IMR-90 (cell line): ENCODE results near the gene OR4E2. TPM values are rescaled to one million over a fixed set of nuclear protein-coding genes. Genes with fewer than 3 reads are reported as not detected.

Experiments
- ATAC-seq: fragments of 200-7000 bp; cut with Tn5 transposase; 2 replicates; pipeline ENCODE4 v1.9.1; 2020; ENCODE audit warnings: low read depth, mild to moderate bottlenecking, moderate library complexity
- BruUV-seq: library from RNA; stranded (reverse); fragments of 400-500 nt; replicated peaks from 2 replicates; lab custom pipeline; 2021; lab: Mats Ljungman, UMichigan
- CTCF ChIA-PET: fragments of 300-600 bp; formaldehyde crosslinking; extraction: SDS; loops from one replicate; lab custom pipeline; 2021; ENCODE audit warnings: antibody characterized with exemption; lab: Yijun Ruan, JAX
- POLR2A ChIA-PET: fragments of 300-600 bp; sonication (Branson Sonifier 250); formaldehyde crosslinking; loops from one replicate; lab custom pipeline; 2022; ENCODE audit warnings: antibody characterized with exemption; ENCODE audit not compliant: unreplicated experiment; lab: Charles Lee
- DNase-seq: peaks from one replicate; pipeline ENCODE4 v3.0.0; 2013
- H2AFZ ChIP-seq: replicated peaks from 2 replicates; pipeline ENCODE3; 2013; ENCODE audit warnings: low read length, mild to moderate bottlenecking; ENCODE audit not compliant: poor library complexity
- H2AK5ac ChIP-seq: 2 replicates; pipeline ENCODE4 v1.6.1; 2013; ENCODE audit warnings: low read depth, low read length, inconsistent platforms
- H2AK9ac ChIP-seq: replicated peaks from 2 replicates; pipeline ENCODE3; 2013; ENCODE audit warnings: mild to moderate bottlenecking, low read depth, low read length, moderate library complexity; ENCODE audit not compliant: poor library complexity
- H2BK120ac ChIP-seq: 2 replicates; pipeline ENCODE4 v1.6.1; 2013; ENCODE audit warnings: low read depth, low read length, inconsistent platforms
- H2BK15ac ChIP-seq: 3 replicates; pipeline ENCODE4 v1.6.1; 2013; ENCODE audit warnings: low read depth, low read length, inconsistent platforms
- H2BK20ac ChIP-seq: 2 replicates; pipeline ENCODE4 v1.6.1; 2013; ENCODE audit warnings: low read depth, mild to moderate bottlenecking, inconsistent platforms, low read length, moderate library complexity
- H2BK5ac ChIP-seq: 2 replicates; pipeline ENCODE4 v1.6.1; 2013; ENCODE audit warnings: mild to moderate bottlenecking, low read depth, low read length, inconsistent platforms; ENCODE audit not compliant: poor library complexity, severe bottlenecking
- H3K14ac ChIP-seq: replicated peaks from 2 replicates; pipeline ENCODE4 v1.6.1; 2013; ENCODE audit warnings: low read depth, low read length, inconsistent platforms
- H3K18ac ChIP-seq: 2 replicates; pipeline ENCODE4 v1.6.1; 2013; ENCODE audit warnings: low read depth, low read length, control low read depth
- H3K23ac ChIP-seq: 2 replicates; pipeline ENCODE4 v1.6.1; 2013; ENCODE audit warnings: low read depth, low read length, inconsistent platforms
- H3K27ac ChIP-seq: 2 replicates; pipeline ENCODE4 v1.5.1; 2013; ENCODE audit warnings: mild to moderate bottlenecking, control low read depth, low read length; ENCODE audit not compliant: insufficient read depth
- H3K27me3 ChIP-seq: 2 replicates; pipeline ENCODE4 v1.6.1; 2013; ENCODE audit warnings: low read length; ENCODE audit not compliant: control insufficient read depth, insufficient read depth
- H3K36me3 ChIP-seq: 2 replicates; pipeline ENCODE4 v1.6.1; 2013; ENCODE audit warnings: low read length, mixed read lengths; ENCODE audit not compliant: control insufficient read depth, insufficient read depth
- H3K4ac ChIP-seq: 2 replicates; pipeline ENCODE4 v1.6.1; 2013; ENCODE audit warnings: low read depth, low read length, inconsistent platforms
- H3K4me1 ChIP-seq: 2 replicates; pipeline ENCODE4 v1.6.1; 2013; ENCODE audit warnings: low read length, mixed read lengths; ENCODE audit not compliant: control insufficient read depth, insufficient read depth
- H3K4me2 ChIP-seq: 2 replicates; pipeline ENCODE4 v1.6.1; 2013; ENCODE audit warnings: low read depth, mild to moderate bottlenecking, control low read depth, low read length, moderate library complexity
- H3K4me3 ChIP-seq: 2 replicates; pipeline ENCODE4 v1.5.1; 2013; ENCODE audit warnings: low read depth, mild to moderate bottlenecking, control low read depth, low read length, moderate library complexity; ENCODE audit not compliant: insufficient read depth
- H3K56ac ChIP-seq: 2 replicates; pipeline ENCODE4 v1.6.1; 2013; ENCODE audit warnings: low read length, inconsistent platforms; ENCODE audit not compliant: insufficient read depth; ENCODE audit errors: extremely low read depth
- H3K79me1 ChIP-seq, 2 experiments: 2 replicates each; pipeline ENCODE4 v1.6.1; 2013; ENCODE audit warnings: low read length in 2 of 2, inconsistent platforms in 1 of 2, low read depth in 1 of 2
- H3K9ac ChIP-seq: 2 replicates; pipeline ENCODE4 v1.6.1; 2013; ENCODE audit warnings: low read depth, low read length, control low read depth
- H3K9me1 ChIP-seq: 2 replicates; pipeline ENCODE4 v1.6.1; 2013; ENCODE audit warnings: low read length, inconsistent platforms; ENCODE audit not compliant: insufficient read depth
- H3K9me3 ChIP-seq: 2 replicates; pipeline ENCODE4 v1.6.1; 2013; ENCODE audit warnings: low read length; ENCODE audit not compliant: control insufficient read depth, insufficient read depth
- H4K20me1 ChIP-seq: 2 replicates; pipeline ENCODE4 v1.6.1; 2013; ENCODE audit warnings: low read length, inconsistent platforms; ENCODE audit not compliant: insufficient read depth
- H4K5ac ChIP-seq: 2 replicates; pipeline ENCODE4 v1.6.1; 2013; ENCODE audit warnings: mild to moderate bottlenecking, low read depth, low read length, control low read depth
- H4K8ac ChIP-seq, 2 experiments: 2 replicates each; pipeline ENCODE4 v1.6.1; 2013; ENCODE audit warnings: low read depth in 2 of 2, low read length in 2 of 2, control low read depth in 1 of 2, inconsistent platforms in 1 of 2
- H4K91ac ChIP-seq: 2 replicates; pipeline ENCODE4 v1.6.1; 2013; ENCODE audit warnings: low read depth, low read length, inconsistent platforms; ENCODE audit not compliant: insufficient read depth
- NFE2L2 ChIP-seq: fragments of 150-350 bp; IDR thresholded peaks from 2 replicates; pipeline ENCODE4 v1.6.1; 2016; ENCODE audit warnings: low read depth, mild to moderate bottlenecking, low read length
- WGBS, 2 experiments: methylation state at CpG; one replicate each; pipeline versions ENCODE4 v1.1.5 to v1.1.7; 2013; ENCODE audit warnings: missing lambda C conversion rate in 2 of 2; ENCODE audit not compliant: insufficient read length in 1 of 2; ENCODE audit errors: extremely low coverage in 2 of 2; 5-methylcytosine and 5-hydroxymethylcytosine counted together
- dilution Hi-C: fragments of 300-500 bp; cut with HindIII; formaldehyde crosslinking; loops from one replicate; pipeline ENCODE4 v1.14.3; 2018; ENCODE audit warnings: low sequenced_read_pairs; ENCODE audit not compliant: unreplicated experiment
- in situ Hi-C: fragments of 300-500 bp; cut with MboI; formaldehyde crosslinking; loops from 3 replicates; pipeline ENCODE4 v1.14.3; 2019; ENCODE audit warnings: low sequenced_read_pairs, inconsistent platforms, mixed read lengths
- intact Hi-C: fragments of 100-400 bp; cut with micrococcal nuclease; formaldehyde crosslinking; loops from 2 replicates; pipeline ENCODE4 v1.10.0; 2022
- polyA plus RNA-seq, 3 experiments: library from polyadenylated mRNA; depleted of rRNA; stranded (reverse); fragments of >200 nt; gene quantifications; 2 replicates each; pipeline ENCODE4 v1.2.3, GENCODE V29; 2012; ENCODE audit warnings: low replicate concordance in 1 of 3
- total RNA-seq: library from RNA; depleted of rRNA; stranded (reverse); fragments of >200 nt; gene quantifications from 2 replicates; pipeline ENCODE4 v1.2.3, GENCODE V29; 2012

The OR4E2 gene
- total and polyA plus RNA-seq, 2 of the 4 experiments (the other 2 are of a cell fraction): not detected

- WGBS, 2 experiments: no CpG with 5 or more reads among the region's 2 CpGs
- ChIA-PET CTCF (interaction anchor here (1.2 to 2.2 kb wide), 5 partner anchors 9 to 22 kb away, joined by 3 to 16 read pairs (median 5); no protein-coding TSS in a partner anchor), POLR2A (no interaction called here)
Measured at GRCh38 chr14:21712036-21712435, 58.4 kb downstream of the OR4E2 start.

More at GRCh38 chr14:21712036-21712435, 58.4 kb downstream of the OR4E2 start:
- H2BK20ac ChIP-seq: no peak overlapping the region
- H3K9me1 ChIP-seq: no peaks in the 10 kb centered on the region
- H3K14ac ChIP-seq: no peak overlapping the region
- H2AK9ac ChIP-seq: no peak overlapping the region
- DNase-seq: no peak
- H2AK5ac ChIP-seq: no peak overlapping the region
- H3K18ac ChIP-seq: no peak overlapping the region
- H3K4me1 ChIP-seq: no peaks in the 10 kb centered on the region
- no peaks in the 10 kb centered on the region for H4K20me1 ChIP-seq
- no peak overlapping the region for H3K56ac ChIP-seq
- dilution Hi-C loops (no loop called here), intact Hi-C loops (loop anchor here (5.0 kb wide), 1 partner anchor 255 kb away; the partner anchor contains the start of gene CHD8), in situ Hi-C loops (no loop called here)
- no peak overlapping the region for H2AFZ ChIP-seq
- H3K4me3 ChIP-seq: no peak overlapping the region
- BruUV-seq: no TSS peak
- no peaks in the 10 kb centered on the region for H3K27me3 ChIP-seq
- H3K27ac ChIP-seq: no peak overlapping the region
- no peak overlapping the region for H3K4me2 ChIP-seq
- H3K36me3 ChIP-seq: no peaks in the 10 kb centered on the region
- no peak for ATAC-seq
- H4K5ac ChIP-seq: no peak overlapping the region
- H3K4ac ChIP-seq: no peak overlapping the region
- no peak for TF ChIP-seq NFE2L2
- no peak overlapping the region for H4K8ac ChIP-seq
- no peak overlapping the region for H2BK120ac ChIP-seq
- H4K91ac ChIP-seq: no peak overlapping the region
- no peak overlapping the region for H3K23ac ChIP-seq
- H3K9me3 ChIP-seq: no peaks in the 10 kb centered on the region
- H3K9ac ChIP-seq: no peak overlapping the region
- H2BK15ac ChIP-seq: no peak overlapping the region
- H2BK5ac ChIP-seq: no peak overlapping the region
- no peaks in the 10 kb centered on the region for H3K79me1 ChIP-seq
